Activated T-helper 1 cell treated with anti-CD3 and anti-CD28 coated beads, Interleukin-12 subunit alpha, Interleukin-12 subunit beta, Interleukin-2, Interleukin-4 antibody, amounts not matched to agents 30 ng/mL and 10 ng/mL and 1 ng/mL, durations not matched to agents 14 hours and 24 hours and 36 hours (primary cell): Measurements from ENCODE around the gene THG1L. TPM values are rescaled to one million over a fixed set of nuclear protein-coding genes. Genes with fewer than 3 reads are reported as not detected.
"Not testable (repeated sequence)": the region's sequence is repeated elsewhere in the genome, so short reads cannot be mapped to it uniquely, and the experiment has no call there.

Experiments used
- DNase-seq: peaks from one replicate; pipeline ENCODE4 v3.0.0; 2021; ENCODE audit warnings: low spot score
- H3K27ac Mint-ChIP-seq: one replicate; pipeline ENCODE4 v1.8.0; 2021; ENCODE audit warnings: mild to moderate bottlenecking, mixed read lengths
- H3K27me3 Mint-ChIP-seq: one replicate; pipeline ENCODE4 v1.8.0; 2022; ENCODE audit warnings: mild to moderate bottlenecking, moderate library complexity, mixed read lengths; ENCODE audit not compliant: insufficient read depth
- H3K36me3 Mint-ChIP-seq: one replicate; pipeline ENCODE4 v1.8.0; 2021; ENCODE audit warnings: low read depth, mixed read lengths
- H3K4me1 Mint-ChIP-seq: one replicate; pipeline ENCODE4 v1.8.0; 2021; ENCODE audit warnings: low read depth, mixed read lengths
- H3K4me3 Mint-ChIP-seq: one replicate; pipeline ENCODE4 v1.8.0; 2021; ENCODE audit warnings: mild to moderate bottlenecking, moderate library complexity, mixed read lengths
- H3K9me3 Mint-ChIP-seq: one replicate; pipeline ENCODE4 v1.8.0; 2021; ENCODE audit warnings: mixed read lengths
- intact Hi-C: fragments of 100-400 bp; cut with micrococcal nuclease; formaldehyde crosslinking; loops from one replicate; pipeline ENCODE4 v1.15.1; 2024
- total RNA-seq: library from RNA; stranded (reverse); gene quantifications from 2 replicates; pipeline ENCODE4 v1.2.3, GENCODE V29; 2022

Gene THG1L
- total RNA-seq, 1 donor from 2014 or later = 26.8 TPM

GRCh38 chr5:157710431-157710830 is 20.8 kb upstream of the THG1L start:
- H3K4me1 Mint-ChIP-seq = peaks cover 30% of the 10 kb centered on the region
- DNase-seq = no peak
- no peak overlapping the region for H3K27ac Mint-ChIP-seq
- intact Hi-C loops = no loop called here
- no peak overlapping the region for H3K4me3 Mint-ChIP-seq
- H3K9me3 Mint-ChIP-seq = no peaks in the 10 kb centered on the region
- peaks cover 8% of the 10 kb centered on the region for H3K27me3 Mint-ChIP-seq
- H3K36me3 Mint-ChIP-seq = peaks cover 2% of the 10 kb centered on the region

- Mint-ChIP-seq H3K36me3 (peaks cover 2% of the 10 kb centered on the region), H3K27ac (no peak overlapping the region), H3K4me1 (peaks cover 30% of the 10 kb centered on the region), H3K4me3 (no peak overlapping the region), H3K9me3 (no peaks in the 10 kb centered on the region), H3K27me3 (peaks cover 8% of the 10 kb centered on the region)
- intact Hi-C loops = no loop called here
- no peak for DNase-seq
Observed at GRCh38 chr5:157710882-157711281, 20.3 kb upstream of the THG1L start.

GRCh38 chr5:157713830-157714595 is 17.2 kb upstream of the THG1L start:
- Mint-ChIP-seq H3K4me1 (peaks cover 55% of the 10 kb centered on the region), H3K9me3 (no peaks in the 10 kb centered on the region), H3K27me3 (no peaks in the 10 kb centered on the region), H3K27ac (no peak overlapping the region), H3K36me3 (no peaks in the 10 kb centered on the region), H3K4me3 (no peak overlapping the region)
- intact Hi-C loops = no loop called here
- no peak for DNase-seq

- no peaks in the 10 kb centered on the region for H3K36me3 Mint-ChIP-seq
- H3K4me1 Mint-ChIP-seq = peaks cover 55% of the 10 kb centered on the region
- DNase-seq = no peak
- no peak overlapping the region for H3K4me3 Mint-ChIP-seq
- H3K27me3 Mint-ChIP-seq = no peaks in the 10 kb centered on the region
- intact Hi-C loops = no loop called here
- H3K9me3 Mint-ChIP-seq = no peaks in the 10 kb centered on the region
- no peak overlapping the region for H3K27ac Mint-ChIP-seq
Observed at GRCh38 chr5:157714596-157714864, 16.7 kb upstream of the THG1L start.

GRCh38 chr5:157718519-157718918 is 12.7 kb upstream of the THG1L start:
- peaks cover 45% of the 10 kb centered on the region for H3K4me1 Mint-ChIP-seq
- intact Hi-C loops = loop anchor here (1.0 to 5.0 kb wide), 8 partner anchors 13 to 376 kb away; partner anchors contain the start of genes SOX30 and THG1L
- no peaks in the 10 kb centered on the region for H3K27me3 Mint-ChIP-seq
- H3K27ac Mint-ChIP-seq = peak overlapping the region; percentile 59
- no peaks in the 10 kb centered on the region for H3K9me3 Mint-ChIP-seq
- H3K4me3 Mint-ChIP-seq = peak overlapping the region; percentile 45
- no peaks in the 10 kb centered on the region for H3K36me3 Mint-ChIP-seq
- no peak for DNase-seq

GRCh38 chr5:157719245-157719644 is 12.0 kb upstream of the THG1L start:
- intact Hi-C loops = loop anchor here (2.0 to 5.0 kb wide), 3 partner anchors 67 to 212 kb away; partner anchors contain the start of gene SOX30
- Mint-ChIP-seq H3K9me3 (no peaks in the 10 kb centered on the region), H3K36me3 (peaks cover 2% of the 10 kb centered on the region), H3K27me3 (no peaks in the 10 kb centered on the region), H3K4me3 (no peak overlapping the region), H3K27ac (no peak overlapping the region), H3K4me1 (peaks cover 39% of the 10 kb centered on the region)
- DNase-seq = no peak

- intact Hi-C loops = no loop called here
- H3K9me3 Mint-ChIP-seq = peaks cover 4% of the 10 kb centered on the region
- no peak overlapping the region for H3K27ac Mint-ChIP-seq
- no peak for DNase-seq
- no peaks in the 10 kb centered on the region for H3K27me3 Mint-ChIP-seq
- peaks cover 2% of the 10 kb centered on the region for H3K36me3 Mint-ChIP-seq
- H3K4me3 Mint-ChIP-seq = no peak overlapping the region
- peaks cover 30% of the 10 kb centered on the region for H3K4me1 Mint-ChIP-seq
Observed at GRCh38 chr5:157721159-157721558, 10.1 kb upstream of the THG1L start.

GRCh38 chr5:157722895-157723294 is 8.3 kb upstream of the THG1L start:
- H3K9me3 Mint-ChIP-seq, H3K27me3 Mint-ChIP-seq, DNase-seq, H3K27ac Mint-ChIP-seq, intact Hi-C loops, H3K4me3 Mint-ChIP-seq, H3K36me3 Mint-ChIP-seq: not testable (repeated sequence)
- peaks cover 16% of the 10 kb centered on the region for H3K4me1 Mint-ChIP-seq

- H3K4me3 Mint-ChIP-seq, H3K27me3 Mint-ChIP-seq, H3K27ac Mint-ChIP-seq, DNase-seq, intact Hi-C loops, H3K9me3 Mint-ChIP-seq, H3K36me3 Mint-ChIP-seq: not testable (repeated sequence)
- H3K4me1 Mint-ChIP-seq = peaks cover 24% of the 10 kb centered on the region
Observed at GRCh38 chr5:157726607-157727006, 4.6 kb upstream of the THG1L start.

- DNase-seq, H3K27me3 Mint-ChIP-seq, H3K9me3 Mint-ChIP-seq, intact Hi-C loops, H3K4me3 Mint-ChIP-seq, H3K27ac Mint-ChIP-seq, H3K36me3 Mint-ChIP-seq: not testable (repeated sequence)
- H3K4me1 Mint-ChIP-seq = peaks cover 33% of the 10 kb centered on the region
Observed at GRCh38 chr5:157727858-157728257, 3.4 kb upstream of the THG1L start.

- Mint-ChIP-seq H3K36me3 (peaks cover 9% of the 10 kb centered on the region), H3K4me1 (peaks cover 37% of the 10 kb centered on the region), H3K27me3 (no peaks in the 10 kb centered on the region), H3K4me3 (no peak overlapping the region), H3K27ac (no peak overlapping the region), H3K9me3 (peaks cover 4% of the 10 kb centered on the region)
- no peak for DNase-seq
- intact Hi-C loops = loop anchor here (2.0 to 5.0 kb wide), 5 partner anchors 159 to 1532 kb away; partner anchors contain the start of genes CYFIP2, MED7 and UBLCP1
Observed at GRCh38 chr5:157729858-157730257, 1.4 kb upstream of the THG1L start.

- Mint-ChIP-seq H3K36me3 (peaks cover 12% of the 10 kb centered on the region), H3K27ac (peak overlapping the region; percentile 97), H3K9me3 (no peaks in the 10 kb centered on the region), H3K4me1 (peaks cover 37% of the 10 kb centered on the region), H3K4me3 (peak overlapping the region; percentile 88), H3K27me3 (no peaks in the 10 kb centered on the region)
- intact Hi-C loops = loop anchor here (1.0 to 5.0 kb wide), 12 partner anchors 12 to 1531 kb away; partner anchors contain the start of genes C5orf52, CLINT1, CYFIP2 and LSM11
- DNase-seq = no peak
Observed at GRCh38 chr5:157730900-157731271, 334 bp upstream of the THG1L start.

GRCh38 chr5:157732130-157732514 is 902 bp downstream of the THG1L start:
- intact Hi-C loops = loop anchor here (5.0 kb wide), 2 partner anchors 465 to 1530 kb away; partner anchors contain the start of genes CYFIP2 and UBLCP1
- H3K27ac Mint-ChIP-seq = peak overlapping the region; percentile 23
- peak overlapping the region; percentile 88 for H3K4me3 Mint-ChIP-seq
- H3K4me1 Mint-ChIP-seq = peaks cover 37% of the 10 kb centered on the region
- H3K27me3 Mint-ChIP-seq = no peaks in the 10 kb centered on the region
- peaks cover 17% of the 10 kb centered on the region for H3K36me3 Mint-ChIP-seq
- H3K9me3 Mint-ChIP-seq = no peaks in the 10 kb centered on the region
- no peak for DNase-seq
